Measurements from ENCODE around the gene TNFRSF8. TPM values are rescaled to one million over a fixed set of nuclear protein-coding genes. Genes with fewer than 3 reads are reported as not detected.
A peak's percentile ranks its signal among the peaks of the same experiment; 100 is the strongest.

The TNFRSF8 gene
- total RNA-seq, 1 experiment from 2014 or later = 0.30 TPM

DNA sequence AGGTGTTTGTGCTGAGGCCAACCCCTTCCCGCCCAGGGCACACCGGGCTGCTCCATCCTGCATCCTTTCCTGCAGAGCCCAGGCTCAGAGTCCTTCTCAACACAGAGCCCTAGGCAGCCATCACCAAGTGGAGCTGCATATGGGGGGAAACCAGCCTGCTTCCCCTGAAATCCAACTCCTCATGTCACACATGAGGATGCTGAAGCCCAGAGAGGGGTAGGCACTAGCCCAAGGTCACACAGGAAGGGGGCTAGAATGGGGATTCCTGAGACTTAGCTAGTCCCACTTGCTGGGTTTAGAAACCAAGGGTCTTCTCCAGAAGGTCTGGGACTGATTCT is 98.2 kb downstream of the TNFRSF8 start:
- no peak for DNase-seq (ENCODE audit: low read depth)
- in situ Hi-C loops (cut with HindIII; ENCODE audit: low pct_unique_long_range_greater_than_20kb, low sequenced_read_pairs) = no loop called here

- in situ Hi-C loops (cut with HindIII; ENCODE audit: low pct_unique_long_range_greater_than_20kb, low sequenced_read_pairs) = no loop called here
- peak; percentile 52 for DNase-seq (ENCODE audit: low read depth)
These were observed 98.8 kb downstream of the TNFRSF8 start for GRCh38 chr1:12161662-12162458.

- DNase-seq (ENCODE audit: low read depth) = no peak
- in situ Hi-C loops (cut with HindIII; ENCODE audit: low pct_unique_long_range_greater_than_20kb, low sequenced_read_pairs) = no loop called here
These were observed 99.5 kb downstream of the TNFRSF8 start for GRCh38 chr1:12162459-12163137.

GRCh38 chr1:12163210-12163609 is 100.1 kb downstream of the TNFRSF8 start:
- DNase-seq (ENCODE audit: low read depth) = no peak
- in situ Hi-C loops (cut with HindIII; ENCODE audit: low pct_unique_long_range_greater_than_20kb, low sequenced_read_pairs) = no loop called here

DNA sequence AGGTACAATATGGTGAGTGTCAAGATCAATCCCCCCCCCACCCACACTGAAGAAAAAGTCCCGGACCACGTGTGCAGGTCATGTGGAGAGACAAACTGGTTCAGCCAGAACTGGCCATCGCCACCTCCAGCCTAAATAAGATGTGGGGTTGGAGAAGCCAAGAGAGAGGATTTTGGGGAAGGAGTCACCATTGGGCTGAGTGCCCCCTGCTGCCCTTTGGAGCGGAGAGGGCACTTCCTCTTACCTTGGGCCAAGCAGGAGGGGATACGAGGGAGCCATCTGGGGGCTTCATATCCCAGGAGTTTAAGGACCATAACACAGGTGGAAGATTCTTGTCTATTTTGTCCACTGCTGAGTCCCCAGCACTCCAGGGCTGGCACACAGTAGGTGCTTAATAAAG is 101.1 kb downstream of the TNFRSF8 start:
- no peak for DNase-seq (ENCODE audit: low read depth)
- in situ Hi-C loops (cut with HindIII; ENCODE audit: low pct_unique_long_range_greater_than_20kb, low sequenced_read_pairs) = no loop called here

DNA sequence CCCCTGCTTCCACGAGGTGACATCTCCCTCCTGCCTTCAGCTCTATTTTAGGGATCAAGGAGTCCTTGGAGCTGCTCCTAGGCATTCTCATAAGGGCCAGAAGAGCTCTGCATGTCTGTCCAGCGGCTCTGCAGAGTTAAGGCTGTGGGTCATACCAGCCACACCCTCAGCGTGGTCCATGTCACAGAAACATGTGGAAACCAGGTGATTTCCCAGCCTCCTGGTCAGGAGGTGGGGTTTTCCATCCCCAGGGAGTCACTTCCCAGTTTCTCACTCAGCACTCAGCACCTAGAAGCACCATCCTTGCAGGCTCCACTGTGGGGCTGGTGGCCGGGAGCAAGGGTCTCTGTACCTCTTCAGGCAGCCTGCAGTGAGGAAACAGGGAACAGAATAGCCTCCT is 102.2 kb downstream of the TNFRSF8 start:
- DNase-seq (ENCODE audit: low read depth) = no peak
- in situ Hi-C loops (cut with HindIII; ENCODE audit: low pct_unique_long_range_greater_than_20kb, low sequenced_read_pairs) = no loop called here

- in situ Hi-C loops (cut with HindIII; ENCODE audit: low pct_unique_long_range_greater_than_20kb, low sequenced_read_pairs) = no loop called here
- DNase-seq (ENCODE audit: low read depth) = peak; percentile 30
These were observed 103.9 kb downstream of the TNFRSF8 start, which contains the start of gene TNFRSF1B for GRCh38 chr1:12166834-12167492. Gene TNFRSF1B (plus strand): TSS chr1:12166991. CDS start chr1:12167092, 101 bp downstream.

DNA sequence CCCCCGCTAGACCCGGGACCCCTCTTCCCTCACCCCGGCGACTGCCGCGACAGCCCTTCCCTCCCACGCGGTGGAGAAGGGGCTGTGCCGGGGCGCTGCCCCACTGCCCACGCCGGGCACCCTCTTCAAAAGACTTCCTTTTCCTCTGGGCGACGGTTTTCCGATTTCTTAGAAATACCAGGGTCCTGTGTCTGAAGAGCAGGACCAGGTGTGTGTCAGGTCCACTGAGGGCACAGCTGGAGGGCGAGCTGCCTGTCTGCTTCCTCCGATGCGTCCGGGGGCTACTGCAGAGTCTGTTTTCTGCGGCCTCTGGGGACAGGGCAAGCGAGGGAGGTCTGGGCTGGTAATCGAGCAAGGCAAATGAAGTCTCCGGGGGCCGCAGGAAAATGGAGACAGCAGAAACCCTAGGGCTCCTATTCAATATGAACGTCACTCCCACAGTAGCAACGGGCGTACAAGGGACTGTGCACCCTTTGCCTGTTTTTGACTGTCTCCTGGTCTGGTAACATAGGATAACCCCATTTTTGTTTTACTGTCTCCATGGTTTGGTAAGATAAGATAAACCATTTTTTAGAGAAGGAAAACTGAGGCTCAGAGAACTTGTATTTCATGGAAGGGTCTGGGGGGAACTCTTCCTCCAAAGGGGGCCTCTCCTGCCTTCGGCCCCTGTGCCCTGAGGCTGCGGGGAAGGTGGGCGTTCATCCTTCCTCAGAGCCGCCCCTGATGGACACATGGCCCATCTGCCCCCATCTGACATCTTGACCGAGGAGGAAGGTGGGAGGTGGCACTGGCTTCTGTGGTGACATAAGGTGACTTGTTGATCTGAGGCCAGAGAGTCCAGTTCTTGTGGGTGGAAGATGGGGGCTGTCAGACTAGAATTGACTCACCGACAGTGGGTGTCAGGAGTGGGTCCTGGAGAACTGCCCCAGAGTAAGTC is 104.7 kb downstream of the TNFRSF8 start:
- in situ Hi-C loops (cut with HindIII; ENCODE audit: low pct_unique_long_range_greater_than_20kb, low sequenced_read_pairs) = no loop called here
- DNase-seq (ENCODE audit: low read depth) = no peak

- DNase-seq (ENCODE audit: low read depth) = no peak
- in situ Hi-C loops (cut with HindIII; ENCODE audit: low pct_unique_long_range_greater_than_20kb, low sequenced_read_pairs) = no loop called here
These were observed 105.5 kb downstream of the TNFRSF8 start for GRCh38 chr1:12168451-12169160.

DNA sequence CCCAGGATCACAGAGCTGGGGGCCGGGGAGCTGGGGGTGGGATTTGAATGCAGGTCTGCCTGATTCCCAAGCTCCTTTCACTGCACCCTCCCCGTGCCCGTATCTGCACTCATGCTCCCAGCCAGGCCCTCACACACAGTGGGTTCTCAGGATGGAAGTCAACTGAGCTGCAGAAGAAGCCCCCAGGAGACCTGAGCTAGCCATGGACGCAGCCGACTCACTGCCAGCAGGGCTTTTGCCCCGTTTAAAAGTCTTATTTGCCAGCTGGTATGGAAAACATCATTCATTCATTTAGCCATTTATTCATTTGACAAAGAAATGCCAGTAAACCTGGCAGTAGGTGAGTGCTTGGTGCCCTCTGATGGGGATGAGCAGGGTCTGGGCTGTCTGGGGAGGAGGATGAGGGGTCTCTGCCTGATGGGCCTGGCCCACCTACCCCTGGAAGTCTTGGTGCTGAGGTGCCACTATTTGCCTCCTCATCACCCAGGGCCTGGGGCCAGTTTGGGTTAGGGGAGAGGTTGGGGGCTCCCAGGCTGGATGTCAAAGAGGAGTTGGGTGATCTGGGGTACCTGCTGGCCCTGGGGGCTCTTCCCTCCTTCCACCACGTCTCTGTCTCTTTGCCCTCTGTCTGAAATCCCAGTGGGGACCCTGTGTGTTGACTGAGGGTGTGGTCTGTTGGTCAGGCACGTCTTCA is 106.5 kb downstream of the TNFRSF8 start:
- no peak for DNase-seq (ENCODE audit: low read depth)
- in situ Hi-C loops (cut with HindIII; ENCODE audit: low pct_unique_long_range_greater_than_20kb, low sequenced_read_pairs) = no loop called here

DNA sequence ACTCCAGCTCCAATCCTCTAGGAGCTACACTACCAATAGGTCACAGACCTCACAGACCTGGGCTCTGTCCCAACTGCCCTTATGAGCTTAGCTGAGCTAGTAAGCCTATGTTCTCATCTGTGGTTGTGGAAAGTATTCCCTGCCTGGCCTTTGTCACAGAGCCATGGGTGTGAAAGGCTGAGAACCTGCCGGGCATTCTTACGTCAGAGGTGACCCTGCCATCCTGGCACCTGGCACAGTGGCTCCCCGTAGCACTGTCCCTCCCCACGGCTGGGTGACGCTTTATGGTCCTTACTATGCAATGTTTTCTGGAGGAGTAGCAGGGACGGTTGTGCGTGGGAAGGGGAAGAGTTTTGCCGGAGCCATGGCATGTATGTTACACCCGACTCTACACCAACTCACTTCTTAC is 107.2 kb downstream of the TNFRSF8 start:
- no peak for DNase-seq (ENCODE audit: low read depth)
- in situ Hi-C loops (cut with HindIII; ENCODE audit: low pct_unique_long_range_greater_than_20kb, low sequenced_read_pairs) = no loop called here

DNA sequence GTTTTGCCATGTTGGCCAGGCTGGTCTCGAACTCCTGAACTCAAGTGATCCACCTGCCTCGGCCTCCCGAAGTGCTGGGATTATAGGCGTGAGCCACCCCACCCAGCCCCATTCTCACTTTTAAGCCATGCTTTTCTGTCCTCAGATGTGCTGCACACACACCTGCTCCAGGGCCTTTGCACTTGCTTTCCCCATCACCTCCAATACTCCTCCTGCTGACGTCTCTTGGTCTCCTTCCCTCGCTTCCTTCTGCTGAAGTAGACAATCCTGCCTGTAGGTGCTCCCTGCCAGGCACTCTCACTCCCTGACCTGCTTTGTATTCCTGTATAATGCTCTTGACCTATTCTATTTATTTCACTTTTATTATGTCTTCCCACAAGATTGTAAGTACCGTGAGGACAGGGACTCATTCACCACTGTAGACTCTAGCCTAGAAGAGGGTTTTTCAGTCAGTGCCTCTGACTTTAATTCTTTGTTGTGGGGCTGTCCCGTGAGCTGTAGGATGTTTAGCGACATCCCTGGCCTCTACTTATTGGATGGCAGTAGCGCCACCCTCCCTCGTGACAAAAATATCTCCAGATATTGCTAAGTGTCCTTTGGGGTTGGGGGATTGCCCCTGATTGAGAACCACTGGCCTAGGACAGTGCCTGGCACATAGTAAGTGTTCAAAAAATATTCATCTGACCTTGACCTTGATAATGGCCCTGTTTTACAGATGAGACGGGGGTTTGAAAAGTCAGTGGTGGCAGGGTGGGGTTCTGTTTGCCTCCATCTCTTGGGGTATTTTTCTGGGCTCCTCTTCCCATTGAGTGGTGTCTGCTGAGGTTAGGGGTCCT is 108.3 kb downstream of the TNFRSF8 start:
- in situ Hi-C loops (cut with HindIII; ENCODE audit: low pct_unique_long_range_greater_than_20kb, low sequenced_read_pairs) = no loop called here
- no peak for DNase-seq (ENCODE audit: low read depth)

DNA sequence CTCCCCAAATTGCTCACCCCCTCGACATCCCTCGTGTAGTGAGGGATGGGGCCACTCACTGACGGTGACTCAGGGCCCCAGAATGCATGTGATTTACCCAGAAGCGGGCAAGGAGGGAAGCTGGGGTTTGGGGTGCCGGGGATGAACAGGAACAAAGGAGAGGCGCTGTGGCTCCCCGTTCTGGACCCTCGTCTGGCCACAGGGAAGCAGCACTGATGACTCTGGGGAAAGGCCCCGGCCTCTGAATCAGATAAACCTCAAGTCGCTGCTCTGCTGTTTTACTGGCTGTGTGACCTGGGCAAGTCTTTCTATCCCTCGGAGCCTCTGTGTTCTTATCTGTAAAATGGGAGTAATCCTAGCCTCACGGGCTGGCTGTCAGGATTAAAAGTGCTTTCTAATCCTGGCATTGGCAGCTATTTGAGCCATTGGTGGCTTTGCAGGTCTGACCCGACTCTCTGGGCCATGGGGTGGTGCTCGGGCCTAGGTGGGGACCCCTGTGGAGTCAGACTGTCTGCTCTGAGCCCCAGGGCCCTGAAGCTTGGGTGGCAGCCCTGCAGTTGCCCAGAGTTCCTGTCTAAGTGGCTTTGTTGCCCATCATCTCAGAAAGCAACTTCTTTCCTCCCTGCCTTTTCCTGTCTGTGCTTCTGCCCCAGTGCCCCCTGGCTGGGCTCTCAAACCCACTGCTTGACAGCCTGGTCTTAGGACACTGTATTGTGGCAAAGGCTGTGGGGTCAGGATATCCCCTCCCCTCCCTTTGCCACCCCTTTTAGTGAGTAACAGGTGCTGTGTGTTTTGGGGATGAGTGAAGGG is 109.1 kb downstream of the TNFRSF8 start:
- in situ Hi-C loops (cut with HindIII; ENCODE audit: low pct_unique_long_range_greater_than_20kb, low sequenced_read_pairs) = no loop called here
- DNase-seq (ENCODE audit: low read depth) = no peak

DNA sequence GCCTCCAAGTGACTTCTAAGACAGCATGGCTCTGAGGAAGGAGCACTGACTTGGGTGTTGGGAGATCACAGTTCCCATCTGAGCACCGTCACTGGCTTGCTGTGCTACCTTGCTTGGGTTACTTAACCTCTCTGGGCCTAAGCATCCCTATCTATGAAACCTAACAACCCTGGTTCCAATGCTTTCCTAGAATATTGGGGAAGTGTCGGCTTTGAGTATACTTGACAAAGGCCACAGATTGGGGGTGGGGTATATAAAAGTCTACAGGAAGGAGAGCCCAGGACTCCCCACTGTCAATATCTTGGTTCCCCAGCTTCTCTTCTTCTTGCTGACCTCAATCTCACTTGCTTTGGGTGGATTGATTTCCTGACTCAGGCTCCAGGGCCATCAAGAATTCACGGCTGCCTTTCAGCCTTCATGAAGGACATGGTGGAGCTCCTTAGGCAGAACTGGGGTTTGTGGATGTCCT is 110.0 kb downstream of the TNFRSF8 start:
- no peak for DNase-seq (ENCODE audit: low read depth)
- in situ Hi-C loops (cut with HindIII; ENCODE audit: low pct_unique_long_range_greater_than_20kb, low sequenced_read_pairs) = no loop called here

DNA sequence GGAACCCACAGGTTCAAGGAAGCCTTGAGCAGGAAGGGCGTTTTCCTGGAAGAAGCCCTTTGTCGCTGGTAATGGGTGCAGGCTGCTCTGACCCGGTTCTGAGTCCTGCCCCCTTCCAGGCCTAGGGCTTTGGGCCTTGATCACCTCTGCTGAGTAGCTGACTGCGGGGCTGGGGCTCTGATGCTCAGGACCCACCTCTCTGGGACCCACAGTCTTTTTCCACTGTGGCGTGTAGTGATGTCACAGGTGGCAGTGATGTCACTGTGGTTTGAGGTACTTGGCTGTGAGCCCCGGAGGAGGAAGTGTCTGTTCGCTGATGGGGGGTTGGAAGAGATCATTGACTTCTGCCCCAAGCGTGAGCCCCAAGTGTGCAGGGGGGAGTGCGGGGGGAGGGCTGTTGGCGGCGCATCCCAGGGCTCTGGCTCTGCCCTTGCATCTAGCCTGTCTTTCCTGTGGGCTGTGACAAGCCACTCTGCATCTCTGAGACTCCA is 110.6 kb downstream of the TNFRSF8 start:
- in situ Hi-C loops (cut with HindIII; ENCODE audit: low pct_unique_long_range_greater_than_20kb, low sequenced_read_pairs) = no loop called here

More for the DNA sequence above, 110.6 kb downstream of the TNFRSF8 start:
- DNase-seq (ENCODE audit: low read depth) = no peak

All from Caki2 (cell line).